Measurements from ENCODE around the gene ANKRD29.
"Not testable (repeated sequence)": the region's sequence is repeated elsewhere in the genome, so short reads cannot be mapped to it uniquely, and the experiment has no call there.

The ANKRD29 gene

DNA sequence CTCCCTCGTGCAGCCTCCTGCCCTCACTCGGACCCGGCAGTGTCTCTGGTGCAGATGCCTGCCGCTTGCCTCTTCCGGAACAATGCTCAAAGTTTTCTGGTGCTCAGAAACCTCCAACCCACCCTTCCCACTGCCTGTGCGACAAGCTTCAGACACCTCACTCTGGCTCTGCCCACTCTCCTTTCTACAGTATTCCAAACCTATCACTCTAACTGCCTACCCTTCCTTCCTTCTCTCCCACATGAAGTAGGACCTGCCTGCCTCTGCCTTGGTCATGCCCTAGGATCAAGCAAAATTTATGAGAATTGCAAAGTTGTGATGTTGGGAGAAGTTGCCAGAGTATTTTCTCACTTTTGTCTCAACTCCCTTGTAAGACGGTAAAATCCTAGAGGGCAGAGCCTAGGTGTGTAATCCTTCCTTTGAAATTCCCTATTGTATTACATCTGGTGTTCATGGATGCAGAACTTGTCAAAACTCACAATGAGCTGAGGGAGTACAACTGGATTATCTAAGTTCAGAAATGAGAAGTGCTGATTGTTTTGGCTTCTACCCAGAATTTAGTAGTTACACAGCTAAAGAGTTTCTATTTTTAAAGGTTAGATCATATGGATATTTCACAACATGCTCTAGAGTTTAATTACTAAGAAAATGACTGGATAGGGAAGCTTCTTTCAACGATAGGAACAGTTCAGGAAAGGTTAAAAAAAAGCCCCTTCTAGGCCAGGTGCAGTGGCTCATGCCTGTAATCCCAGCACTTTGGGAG, 83.6 kb downstream of the ANKRD29 start:
- DNase-seq: no peak

DNA sequence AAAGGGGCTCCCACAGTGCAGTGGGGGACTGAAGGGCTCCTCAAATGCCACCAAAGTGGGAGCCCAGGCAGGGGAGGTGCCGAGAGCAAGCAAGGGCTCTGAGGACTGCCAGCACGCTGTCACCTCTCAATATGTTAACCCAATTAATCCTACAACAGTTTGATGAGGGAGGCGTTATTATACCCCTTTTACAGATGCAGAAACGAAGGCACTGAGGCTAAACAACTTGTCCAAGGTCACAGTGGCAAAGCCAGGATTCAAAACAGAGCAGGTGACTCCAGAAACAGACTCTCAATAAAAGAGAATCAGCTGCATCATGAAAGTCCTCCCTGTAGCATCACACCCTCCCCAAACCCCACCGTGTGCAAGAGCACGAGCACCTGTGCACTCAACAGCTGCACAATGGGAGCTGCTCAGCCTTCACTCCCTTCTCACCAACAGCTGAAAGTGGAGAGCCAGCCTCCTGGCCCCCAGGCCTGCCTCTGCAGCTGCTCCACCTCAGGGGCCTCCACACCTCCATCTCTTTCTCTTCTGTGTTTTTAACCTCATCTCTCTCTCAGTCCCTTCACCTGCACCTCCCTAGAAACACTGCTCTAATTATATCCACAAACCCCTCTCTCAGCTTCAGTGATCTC, 84.5 kb downstream of the ANKRD29 start:
- no peak for DNase-seq

DNA sequence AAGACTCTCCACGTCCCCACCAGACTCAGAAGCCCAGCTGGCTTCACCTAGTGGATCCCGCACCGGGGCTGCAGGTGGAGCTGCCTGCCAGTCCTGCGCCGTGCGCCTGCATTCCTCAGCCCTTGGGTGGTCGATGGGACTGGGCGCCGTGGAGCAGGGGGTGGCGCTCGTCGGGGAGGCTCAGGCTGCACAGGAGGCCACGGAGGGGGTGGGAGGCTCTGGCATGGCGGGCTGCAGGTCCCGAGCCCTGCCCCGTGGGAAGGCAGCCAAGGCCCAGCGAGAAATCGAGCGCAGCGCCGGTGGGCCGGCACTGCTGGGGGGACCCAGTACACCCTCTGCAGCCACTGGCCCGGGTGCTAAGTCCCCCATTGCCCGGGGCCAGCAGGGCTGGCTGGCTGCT, 85.2 kb downstream of the ANKRD29 start:
- DNase-seq: not testable (repeated sequence)

DNA sequence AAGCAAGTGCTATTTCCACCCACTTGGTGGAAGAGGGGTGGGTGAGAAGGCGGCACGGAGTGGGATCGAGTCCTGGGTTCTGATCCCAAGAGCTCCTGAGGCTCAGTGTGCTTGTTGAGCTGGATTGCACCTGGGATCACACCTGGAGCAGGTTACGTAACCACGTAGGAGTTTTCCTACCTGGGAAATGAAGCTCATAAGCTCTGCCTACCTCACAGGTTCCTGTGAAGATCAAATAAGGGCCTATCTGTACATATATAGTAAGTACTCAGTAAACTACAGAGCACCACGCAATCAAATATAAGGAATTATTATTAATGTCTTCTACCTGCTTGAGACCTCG, 87.4 kb downstream of the ANKRD29 start:
- no peak for DNase-seq

DNA sequence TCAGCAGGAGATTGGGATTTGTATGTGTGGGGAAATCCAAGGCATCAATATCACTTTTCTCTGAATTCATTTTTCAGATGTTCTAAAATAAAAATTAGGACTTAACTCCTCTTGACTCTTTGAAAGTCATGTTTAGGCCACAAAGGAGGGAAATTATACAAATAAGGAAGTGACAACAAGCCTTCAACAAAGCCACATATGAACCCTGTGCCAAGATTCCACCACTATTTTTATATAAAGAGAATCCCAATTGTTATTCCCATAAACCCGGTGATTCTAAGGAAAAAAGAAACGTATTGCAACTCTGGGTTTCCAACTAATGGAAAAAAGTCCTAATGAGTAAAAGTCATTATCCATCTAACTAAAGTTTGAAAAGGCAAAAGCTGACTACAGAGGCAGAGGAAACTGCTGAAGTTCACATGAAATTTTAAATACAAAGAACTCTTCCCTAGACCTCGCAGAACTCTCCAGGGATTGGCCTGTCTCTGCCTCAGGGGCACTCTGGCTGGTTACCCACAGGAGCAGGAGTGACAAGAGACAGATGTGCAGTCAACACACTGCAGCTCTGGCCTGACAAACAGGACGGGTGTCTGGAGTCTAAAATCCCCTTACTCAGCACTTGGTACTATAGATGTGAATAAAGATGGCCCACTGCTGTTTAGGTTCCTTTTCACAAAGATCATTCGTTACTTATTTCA, 88.0 kb downstream of the ANKRD29 start:
- DNase-seq: no peak

DNA sequence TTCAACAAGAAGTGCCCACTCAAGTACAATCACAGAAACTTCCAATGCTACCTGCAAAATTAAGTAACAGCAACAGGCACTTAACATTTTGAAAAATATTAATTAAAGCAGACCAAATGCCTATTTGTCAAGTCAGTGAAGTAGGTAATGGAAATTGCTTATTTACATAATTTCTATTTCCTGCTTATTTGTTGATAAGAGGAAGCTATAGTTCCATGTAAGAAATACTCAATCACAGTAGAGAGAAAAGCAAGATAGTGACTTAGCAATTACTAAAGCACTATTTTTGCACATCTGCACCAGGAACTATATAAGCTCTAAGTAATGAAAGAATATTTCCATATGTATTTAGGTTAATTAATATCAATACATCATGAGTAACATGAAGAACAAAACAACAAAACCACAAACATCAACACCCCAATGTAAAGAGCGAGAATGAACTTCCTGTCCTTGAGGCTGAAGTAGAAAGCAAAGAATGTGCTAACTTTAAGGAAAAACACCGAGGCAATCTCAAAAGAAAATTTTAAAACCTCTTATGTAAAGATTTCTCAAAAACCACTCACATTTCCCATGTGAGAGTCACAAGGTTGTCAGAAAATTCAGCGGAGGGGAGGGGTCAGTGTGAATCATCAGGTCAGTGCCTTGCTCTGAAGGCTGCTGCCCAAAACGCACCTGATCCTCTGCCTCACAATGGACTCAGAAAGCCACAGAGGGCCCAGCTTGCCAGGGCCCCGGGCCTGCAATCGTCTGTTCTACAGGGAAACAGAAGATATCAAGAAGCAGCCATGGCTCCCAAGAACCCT, 88.9 kb downstream of the ANKRD29 start:
- DNase-seq: peak; percentile 48

DNA sequence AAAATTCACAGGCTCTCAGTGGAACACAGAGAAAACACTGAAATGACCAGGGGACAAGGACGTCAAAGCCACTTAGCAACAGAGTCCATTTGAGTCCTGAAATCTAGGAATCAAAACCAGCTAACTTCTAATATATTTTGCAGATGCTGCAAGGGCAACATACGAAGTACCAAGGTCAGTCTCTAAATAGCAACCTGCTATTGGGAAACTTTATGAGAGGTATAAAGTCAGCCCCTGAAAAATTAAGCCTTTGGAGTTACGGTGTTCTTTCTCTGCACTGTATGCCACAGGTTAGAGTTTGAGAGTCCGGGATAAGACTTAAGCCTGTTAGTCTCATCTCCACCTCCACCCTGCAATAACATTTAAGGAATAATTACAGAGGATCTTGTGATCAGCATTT, 89.7 kb downstream of the ANKRD29 start:
- DNase-seq: no peak

DNA sequence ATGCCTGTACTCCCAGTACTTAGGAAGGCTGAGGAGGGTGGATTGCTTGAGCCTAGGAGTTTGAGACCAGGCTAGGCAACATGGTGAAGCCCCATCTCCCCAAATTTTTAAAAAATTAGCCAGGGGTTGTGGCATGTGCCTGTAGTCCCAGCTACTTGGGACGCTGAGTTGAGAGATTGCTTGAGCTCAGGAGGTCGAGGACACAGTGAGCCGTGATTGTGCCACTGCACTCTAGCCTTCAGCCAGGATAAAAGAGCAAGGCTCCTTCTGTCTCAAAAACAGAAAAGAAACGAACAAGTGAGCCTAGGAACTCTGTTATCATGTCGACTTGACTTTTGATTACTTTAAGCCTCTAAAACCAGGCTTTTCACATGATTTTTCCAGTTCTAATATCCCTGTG, 90.1 kb downstream of the ANKRD29 start:
- DNase-seq: no peak

DNA sequence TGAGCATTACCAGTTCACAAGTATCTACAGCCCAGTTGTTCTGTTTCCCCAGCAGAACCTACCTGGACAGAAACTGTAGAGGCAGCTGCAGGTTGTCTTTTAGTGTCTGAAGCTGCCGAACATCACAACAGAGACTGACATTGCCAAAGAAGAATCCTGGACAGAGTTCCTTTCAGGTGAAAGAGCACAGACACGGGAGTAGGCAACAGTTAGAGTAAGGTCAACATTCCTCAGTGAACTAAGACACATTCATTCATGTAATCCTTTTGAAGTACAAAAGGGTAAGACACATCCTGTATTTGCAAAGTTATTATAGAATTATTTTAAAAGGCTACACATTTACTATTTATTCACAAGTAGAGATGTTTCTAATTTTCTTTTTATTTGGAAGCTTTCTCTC, 90.7 kb downstream of the ANKRD29 start:
- DNase-seq: no peak

DNA sequence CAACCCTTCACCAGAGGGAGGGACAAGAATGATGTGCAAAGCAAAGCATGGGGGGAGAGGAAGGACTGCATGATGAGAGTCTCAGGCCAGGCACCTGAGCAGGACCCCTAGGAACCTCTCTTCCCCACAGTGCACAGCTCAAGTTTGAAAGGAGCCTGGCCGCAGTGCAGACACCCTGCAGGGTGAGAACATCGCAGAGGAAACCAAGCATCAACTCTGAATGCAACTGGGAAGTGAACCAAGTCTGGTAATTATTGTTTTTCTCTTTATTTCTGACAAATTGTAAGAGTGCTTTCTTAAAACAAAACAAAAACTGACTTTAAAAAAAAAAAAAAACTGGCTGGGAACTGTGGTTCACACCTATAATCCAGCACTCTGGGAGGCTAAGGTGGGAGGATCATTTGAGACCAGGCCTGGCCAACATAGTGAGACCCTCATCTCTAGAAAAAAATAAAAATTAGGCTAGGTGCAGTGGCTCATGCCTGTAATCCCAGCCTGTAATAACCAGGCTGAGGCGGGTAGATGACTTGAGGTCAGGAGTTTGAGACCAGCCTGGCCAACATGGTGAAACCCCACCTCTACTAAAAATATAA, 91.7 kb downstream of the ANKRD29 start:
- no peak for DNase-seq

DNA sequence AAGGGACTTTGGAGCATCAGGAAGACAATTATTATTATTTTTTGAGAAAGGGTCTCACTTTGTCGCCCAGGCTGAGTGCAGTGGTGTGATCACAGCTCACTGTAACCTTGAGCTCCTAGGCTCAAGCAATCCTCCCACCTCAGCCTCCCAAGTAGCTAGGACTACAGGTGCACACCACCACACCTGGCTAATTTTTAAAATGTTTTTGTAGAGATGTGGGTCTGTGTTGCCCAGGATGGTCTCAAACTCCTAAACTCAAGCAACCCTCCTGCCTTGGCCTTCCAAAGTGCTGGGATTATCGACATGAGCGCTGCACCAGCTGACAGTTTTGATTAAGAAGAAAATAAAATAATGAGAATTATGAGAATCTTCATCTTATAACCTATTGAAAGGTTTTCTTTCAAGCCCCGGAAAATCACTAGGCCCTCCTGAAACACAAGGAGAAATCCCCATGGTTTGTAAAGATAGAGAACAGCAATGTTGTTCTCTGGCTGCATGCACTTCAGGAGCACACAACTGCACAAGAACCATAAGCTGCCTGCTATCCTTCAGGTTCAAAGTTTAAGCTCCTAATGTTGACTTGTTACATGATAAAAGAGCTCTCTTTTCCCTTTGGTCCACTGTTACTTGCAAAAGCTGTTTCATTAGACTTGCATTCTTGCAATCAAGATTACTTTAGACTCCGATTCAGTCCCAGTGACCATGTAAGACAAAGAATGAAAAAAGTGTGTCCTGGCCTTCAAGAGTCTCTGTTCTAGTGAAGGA, 93.2 kb downstream of the ANKRD29 start:
- DNase-seq: no peak

DNA sequence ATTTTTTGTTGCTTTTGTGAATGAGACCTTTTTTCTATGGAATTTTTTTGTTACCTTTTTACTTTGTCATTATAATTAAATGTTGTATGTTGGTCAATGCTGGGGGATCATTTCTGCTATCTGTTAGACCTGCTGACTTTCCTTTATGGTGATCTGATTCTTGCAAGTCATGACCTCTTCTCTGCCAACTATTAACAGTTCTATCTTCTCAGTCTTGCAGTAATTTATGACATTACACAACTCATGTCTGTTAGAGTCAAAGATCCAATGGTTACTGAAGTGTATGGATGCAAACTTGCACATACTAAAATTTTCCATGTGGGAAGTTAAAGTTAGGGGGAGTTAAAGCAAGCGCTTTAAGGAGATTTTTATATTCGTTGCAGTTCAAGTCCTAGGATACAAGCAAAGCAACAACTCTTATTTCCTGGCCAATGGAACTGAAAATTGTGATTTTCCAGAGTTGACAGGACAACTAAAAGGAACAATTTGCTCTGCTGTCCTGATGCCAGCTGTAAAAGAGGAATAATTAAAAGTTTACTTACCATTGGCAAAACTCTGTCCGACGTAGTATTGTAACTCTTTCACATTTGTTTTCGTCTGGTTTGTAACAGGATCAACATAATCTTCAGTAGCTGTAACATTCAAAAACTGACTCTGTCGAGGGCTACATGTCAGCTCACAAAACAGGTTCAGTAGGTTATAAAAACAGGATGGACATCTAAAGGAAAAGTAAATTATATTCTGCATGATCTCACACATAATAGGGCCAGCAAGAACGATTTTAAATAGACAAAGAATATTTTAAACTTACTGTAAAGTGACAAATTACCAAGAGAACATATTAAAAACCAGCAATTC, 94.2 kb downstream of the ANKRD29 start:
- no peak for DNase-seq

DNA sequence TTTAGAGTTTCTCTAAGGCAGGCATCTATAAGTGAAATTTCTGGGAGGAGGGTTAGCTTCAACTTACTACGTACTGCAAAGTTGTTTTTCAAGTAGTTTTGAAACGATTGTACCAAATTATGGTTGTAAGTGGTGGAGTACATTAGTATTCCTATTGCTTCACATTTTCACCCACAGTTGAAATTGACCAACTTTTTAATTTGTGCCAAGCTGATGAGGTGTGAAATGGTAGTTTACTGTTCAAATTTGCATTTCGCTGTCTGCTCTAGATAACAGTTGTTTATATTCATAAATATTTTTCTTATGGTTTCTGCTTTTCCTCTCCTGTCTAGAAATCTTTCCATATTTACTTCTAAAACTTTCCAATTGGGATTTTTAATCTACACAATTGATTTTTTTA, 95.0 kb downstream of the ANKRD29 start:
- DNase-seq: no peak

DNA sequence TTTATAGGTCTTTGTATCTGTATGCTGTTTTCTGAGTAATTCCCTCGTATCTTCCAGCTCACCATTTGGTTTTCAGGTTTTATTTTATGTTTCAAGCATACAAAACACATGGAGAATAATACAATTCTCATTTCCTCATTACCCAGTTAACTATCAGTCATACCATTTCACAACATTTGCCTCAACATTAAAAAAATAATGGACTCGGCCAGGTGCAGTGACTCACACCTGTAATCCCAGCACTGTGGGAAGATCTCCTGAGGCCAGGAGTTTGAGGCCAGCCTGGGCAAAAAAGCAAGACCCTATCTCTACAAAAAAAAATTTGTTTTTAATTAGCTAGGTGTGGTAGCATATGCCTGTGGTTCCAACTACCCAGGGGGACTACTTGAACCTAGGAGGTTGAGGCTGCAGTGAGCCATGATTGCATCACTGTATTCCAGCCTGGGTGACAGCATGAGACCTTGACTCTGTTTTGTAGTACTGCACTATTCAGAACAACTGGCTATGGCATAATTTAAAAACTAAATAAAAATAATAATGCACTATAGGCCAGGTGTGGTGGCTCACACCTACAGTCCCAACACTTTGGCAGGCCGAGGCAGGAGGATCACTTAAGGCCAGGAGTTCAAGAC, 96.7 kb downstream of the ANKRD29 start:
- DNase-seq: no peak

DNA sequence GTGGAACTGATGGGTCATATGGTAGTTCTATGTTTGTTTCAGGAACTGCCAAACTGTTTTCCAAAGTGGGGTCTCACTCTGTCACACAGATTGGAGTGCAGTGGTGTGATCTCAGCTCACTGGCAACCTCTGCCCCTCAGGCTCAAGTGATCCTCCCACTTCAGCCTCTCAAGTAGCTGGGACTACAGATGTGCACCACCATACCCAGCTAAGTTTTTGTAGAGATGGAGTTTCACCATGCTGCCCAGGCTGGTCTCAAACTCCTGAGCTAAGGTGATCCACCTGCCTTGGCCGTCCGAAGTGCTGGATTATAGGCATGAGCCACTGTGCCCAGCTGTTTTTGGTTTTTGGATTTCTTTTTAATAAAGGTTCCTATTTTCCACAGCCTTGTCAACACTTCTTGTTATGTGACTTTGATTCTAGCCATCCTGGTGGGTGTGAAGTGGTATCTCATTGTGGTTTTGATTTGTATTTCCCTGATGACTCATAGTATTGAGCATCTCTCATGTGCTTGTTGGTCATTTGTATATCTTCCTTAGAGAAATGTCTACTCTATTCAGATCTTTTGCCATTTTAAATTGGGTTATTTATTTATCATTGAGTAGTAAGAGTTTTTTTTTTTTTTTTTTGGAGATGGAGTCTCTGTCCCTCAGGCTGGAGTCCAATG, 99.2 kb downstream of the ANKRD29 start:
- no peak for DNase-seq

DNA sequence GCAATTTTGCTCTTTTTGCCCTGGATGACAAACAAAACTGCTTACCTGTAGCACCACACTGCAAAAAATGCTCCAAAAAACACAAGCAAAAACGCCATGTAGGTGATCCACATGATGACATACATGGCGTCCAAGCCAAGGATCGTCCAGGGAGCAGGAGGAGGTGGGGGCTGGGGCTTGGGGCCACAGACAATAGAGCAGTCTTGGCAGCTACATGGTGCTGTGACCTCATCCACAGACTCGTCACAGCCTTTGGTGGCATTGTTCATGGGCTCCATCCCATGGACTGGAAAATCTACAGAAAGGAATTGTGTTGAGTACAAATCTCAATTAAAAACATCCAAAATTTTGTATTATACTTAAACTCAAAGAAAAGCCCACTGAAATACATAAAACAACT, 102.5 kb downstream of the ANKRD29 start:
- no peak for DNase-seq

DNA sequence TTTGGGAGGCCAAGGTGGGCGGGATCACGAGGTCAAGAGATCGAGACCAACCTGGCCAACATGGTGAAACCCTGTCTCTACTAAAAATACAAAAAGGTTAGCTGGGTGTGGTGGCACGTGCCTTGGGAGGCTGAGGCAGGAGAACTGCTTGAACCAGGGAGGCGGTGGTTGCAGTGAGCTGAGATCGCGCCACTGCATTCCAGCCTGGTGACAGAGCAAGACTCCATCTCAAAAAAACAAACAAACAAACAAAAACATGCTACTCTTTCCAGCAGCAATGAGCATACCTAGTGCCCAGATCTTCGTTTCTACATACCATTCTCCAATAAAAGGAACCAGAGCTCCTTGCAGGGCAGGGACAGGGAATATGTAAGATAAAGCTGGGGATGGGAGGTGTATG, 105.2 kb downstream of the ANKRD29 start:
- DNase-seq: not testable (repeated sequence)

DNA sequence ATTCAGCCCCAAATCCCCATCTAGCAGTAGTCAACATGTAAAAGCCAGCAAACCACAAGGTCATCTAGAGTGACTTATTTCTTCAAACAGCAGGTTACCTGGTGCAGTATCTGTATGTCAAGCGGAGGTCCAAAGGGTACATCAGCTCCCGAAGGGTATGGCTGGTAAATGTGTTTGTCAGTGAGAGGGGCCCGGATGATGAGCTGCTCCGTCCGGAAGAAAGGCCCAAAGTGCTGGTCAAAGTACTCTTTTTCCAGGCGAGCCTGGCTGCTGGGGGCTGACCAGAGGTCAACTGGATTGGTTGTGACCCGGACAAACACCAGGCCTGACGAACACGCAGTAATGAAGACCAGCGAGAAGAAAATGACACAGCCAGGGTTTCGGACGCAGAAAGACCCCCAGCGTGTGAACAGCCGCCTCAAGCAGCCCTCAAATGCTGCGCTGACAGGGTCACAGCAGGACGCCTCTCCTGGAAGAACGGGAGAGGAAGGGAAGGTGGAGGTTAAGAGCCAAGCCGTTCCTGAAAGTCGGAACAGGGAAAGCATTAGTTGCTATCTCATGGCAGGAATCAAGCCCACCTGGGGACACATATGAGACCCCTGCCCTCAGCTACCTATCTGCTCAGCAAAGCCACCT, 106.4 kb downstream of the ANKRD29 start:
- DNase-seq: no peak

DNA sequence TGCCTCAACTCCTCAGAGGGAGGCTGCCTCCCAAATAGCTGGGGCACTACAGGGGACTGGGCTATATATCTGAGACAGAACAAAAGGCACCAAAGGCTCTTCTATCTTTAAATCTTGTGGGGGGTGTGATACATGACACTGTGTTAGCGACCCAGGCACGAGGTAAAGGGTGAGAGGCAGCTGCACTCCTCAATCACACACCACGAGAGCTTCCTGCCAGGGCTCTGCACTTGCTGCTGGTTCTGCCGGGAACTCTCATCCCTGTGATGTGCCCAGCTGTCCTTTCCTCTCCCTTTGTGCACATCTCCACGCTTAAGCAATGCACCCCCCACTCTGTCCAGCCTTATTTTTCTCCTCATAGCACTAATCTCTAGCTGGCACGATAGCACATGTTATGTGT, 108.8 kb downstream of the ANKRD29 start:
- DNase-seq: no peak

DNA sequence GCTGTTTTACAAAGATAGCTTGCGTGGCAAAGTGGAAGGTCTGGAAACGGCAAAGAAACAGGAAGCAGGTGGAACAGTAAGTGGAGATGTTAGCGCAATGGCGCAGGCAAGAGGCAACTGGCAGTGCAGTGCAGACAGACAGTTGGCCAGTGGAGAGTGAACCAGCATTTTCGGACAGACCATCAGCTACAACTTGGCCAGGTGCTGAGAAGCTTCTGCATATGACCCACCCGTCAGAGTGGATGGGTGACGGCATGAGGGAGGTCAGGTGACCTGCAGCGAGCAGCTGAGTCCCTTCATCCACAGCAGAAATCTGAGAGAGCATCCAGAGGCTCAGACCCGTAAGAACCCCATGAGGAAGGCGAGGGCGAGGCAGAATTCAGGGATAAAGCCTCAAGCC, 110.2 kb downstream of the ANKRD29 start:
- no peak for DNase-seq
